Activated naive CD4-positive, alpha-beta T cell treated with anti-CD3 and anti-CD28 coated beads for 36 hours (primary cell): ENCODE results near the gene TH. TPM values are rescaled to one million over a fixed set of nuclear protein-coding genes. Genes with fewer than 3 reads are reported as not detected.

Source experiments
- CTCF ChIA-PET: fragments of 350-600 bp; sonication (Branson Sonifier 250); formaldehyde crosslinking; loops from one replicate; lab custom pipeline; 2021; ENCODE audit warnings: antibody characterized with exemption; lab: Charles Lee
- DNase-seq: peaks from one replicate; pipeline ENCODE4 v3.0.0-alpha.2; 2020
- H3K27ac Mint-ChIP-seq: one replicate; pipeline ENCODE4 v1.8.0; 2021; ENCODE audit warnings: mild to moderate bottlenecking, mixed read lengths
- H3K27me3 Mint-ChIP-seq: one replicate; pipeline ENCODE4 v1.8.0; 2021; ENCODE audit warnings: low read depth, mixed read lengths
- H3K36me3 Mint-ChIP-seq: one replicate; pipeline ENCODE4 v1.8.0; 2021; ENCODE audit warnings: low read depth, mixed read lengths
- H3K4me1 Mint-ChIP-seq: one replicate; pipeline ENCODE4 v1.8.0; 2021; ENCODE audit warnings: low read depth, mixed read lengths
- H3K4me3 Mint-ChIP-seq: one replicate; pipeline ENCODE4 v1.8.0; 2021; ENCODE audit warnings: mild to moderate bottlenecking, moderate library complexity, mixed read lengths
- H3K9me3 Mint-ChIP-seq: one replicate; pipeline ENCODE4 v1.8.0; 2021; ENCODE audit warnings: mixed read lengths
- intact Hi-C: fragments of 100-400 bp; cut with micrococcal nuclease; formaldehyde crosslinking; loops from one replicate; pipeline ENCODE4 v1.15.1; 2023
- microRNA-seq: library from miRNA; unstranded; fragments of <30 nt; microRNA quantifications from one replicate; pipeline ENCODE4 v1.2.0, GENCODE V29; 2022; ENCODE audit warnings: borderline microRNAs expressed, borderline replicate concordance
- total RNA-seq, 2 experiments: library from RNA; stranded (reverse); gene quantifications; one replicate each; pipeline ENCODE4 v1.2.3, GENCODE V29; 2021

Gene TH
- total RNA-seq, 2 experiments from 2014 or later, result not detected

DNA sequence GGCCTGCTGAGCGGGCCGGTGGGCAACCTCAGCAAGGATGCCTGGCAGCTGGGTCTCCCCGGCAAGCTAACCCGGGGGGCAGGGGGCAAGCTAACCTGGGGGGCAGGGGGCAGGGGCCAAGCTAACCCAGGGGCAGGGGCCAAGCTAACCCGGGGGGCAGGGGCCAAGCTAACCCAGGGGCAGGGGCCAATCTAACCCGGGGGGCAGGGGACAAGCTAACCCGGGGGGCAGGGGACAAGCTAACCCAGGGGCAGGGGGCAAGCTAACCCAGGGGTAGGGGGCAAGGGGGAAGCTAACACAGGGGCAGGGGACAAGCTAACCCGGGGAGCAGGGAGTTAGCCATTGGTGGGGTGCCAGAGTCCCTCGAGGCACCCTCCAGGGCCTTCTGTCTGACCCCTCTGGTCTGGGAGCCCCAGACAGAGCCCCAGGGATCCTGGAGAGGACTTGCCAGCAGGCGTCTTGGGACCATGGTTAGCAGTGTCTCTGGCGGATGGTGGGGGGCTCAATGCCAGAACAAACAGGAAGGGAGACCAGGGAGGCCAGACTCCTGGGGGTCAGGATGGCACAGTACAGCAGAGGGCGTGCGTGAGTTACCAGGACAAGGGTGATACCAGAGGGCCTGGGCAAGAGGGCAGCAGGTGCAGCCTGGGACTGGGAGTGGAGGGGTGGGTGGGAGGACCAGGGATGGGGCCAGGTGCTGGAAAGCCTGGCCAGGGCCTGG, 48.5 kb downstream of the TH start:
- no peaks in the 10 kb centered on the region for H3K36me3 Mint-ChIP-seq
- H3K4me3 Mint-ChIP-seq, result no peak overlapping the region
- H3K27me3 Mint-ChIP-seq, result peaks cover 3% of the 10 kb centered on the region
- intact Hi-C loops, result no loop called here
- DNase-seq, result no peak
- CTCF ChIA-PET, result interaction anchor here (1.9 kb wide), 1 partner anchor 29 kb away, joined by 9 read pairs; no protein-coding TSS in a partner anchor
- no peaks in the 10 kb centered on the region for H3K4me1 Mint-ChIP-seq
- H3K9me3 Mint-ChIP-seq, result no peaks in the 10 kb centered on the region
- H3K27ac Mint-ChIP-seq, result no peak overlapping the region

DNA sequence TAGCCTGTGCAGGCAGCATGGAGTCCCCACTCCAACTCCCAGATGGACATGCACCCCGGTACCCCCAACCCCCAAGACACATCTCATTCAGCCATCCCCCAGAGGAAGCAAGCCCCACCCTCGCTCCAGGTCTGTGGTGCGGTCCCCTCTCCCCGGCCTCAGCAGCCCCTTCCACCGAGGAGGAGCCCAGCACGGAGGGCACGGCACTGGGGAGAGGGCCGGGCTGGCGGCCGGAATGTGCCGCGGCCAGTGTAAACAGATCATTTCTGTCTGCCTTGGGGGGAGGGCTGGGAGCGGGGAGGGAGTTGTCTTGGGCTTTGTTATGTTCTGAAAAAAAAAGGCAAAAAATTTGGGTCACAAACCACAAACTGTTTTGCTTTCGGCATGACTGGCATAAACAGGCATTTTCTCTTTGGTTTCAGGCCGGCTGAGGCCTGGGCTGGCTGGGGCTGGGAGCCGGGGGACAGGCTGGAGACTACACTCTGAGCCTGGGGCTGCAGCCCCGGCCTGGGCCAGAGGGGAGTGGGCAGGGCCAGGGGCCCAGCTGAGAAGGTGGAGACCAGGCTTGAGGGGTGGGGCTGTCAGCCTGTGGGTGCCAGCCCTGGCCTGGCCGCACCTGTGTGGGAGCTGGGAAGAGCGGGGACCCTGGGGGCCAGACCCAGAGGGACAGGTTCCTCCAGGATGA, 49.3 kb downstream of the TH start:
- no peaks in the 10 kb centered on the region for H3K4me1 Mint-ChIP-seq
- CTCF ChIA-PET, result interaction anchor here (1.9 kb wide), 1 partner anchor 29 kb away, joined by 9 read pairs; no protein-coding TSS in a partner anchor
- no peaks in the 10 kb centered on the region for H3K36me3 Mint-ChIP-seq
- intact Hi-C loops, result no loop called here
- H3K27me3 Mint-ChIP-seq, result peaks cover 3% of the 10 kb centered on the region
- no peaks in the 10 kb centered on the region for H3K9me3 Mint-ChIP-seq
- H3K27ac Mint-ChIP-seq, result no peak overlapping the region
- DNase-seq, result no peak
- no peak overlapping the region for H3K4me3 Mint-ChIP-seq

DNA sequence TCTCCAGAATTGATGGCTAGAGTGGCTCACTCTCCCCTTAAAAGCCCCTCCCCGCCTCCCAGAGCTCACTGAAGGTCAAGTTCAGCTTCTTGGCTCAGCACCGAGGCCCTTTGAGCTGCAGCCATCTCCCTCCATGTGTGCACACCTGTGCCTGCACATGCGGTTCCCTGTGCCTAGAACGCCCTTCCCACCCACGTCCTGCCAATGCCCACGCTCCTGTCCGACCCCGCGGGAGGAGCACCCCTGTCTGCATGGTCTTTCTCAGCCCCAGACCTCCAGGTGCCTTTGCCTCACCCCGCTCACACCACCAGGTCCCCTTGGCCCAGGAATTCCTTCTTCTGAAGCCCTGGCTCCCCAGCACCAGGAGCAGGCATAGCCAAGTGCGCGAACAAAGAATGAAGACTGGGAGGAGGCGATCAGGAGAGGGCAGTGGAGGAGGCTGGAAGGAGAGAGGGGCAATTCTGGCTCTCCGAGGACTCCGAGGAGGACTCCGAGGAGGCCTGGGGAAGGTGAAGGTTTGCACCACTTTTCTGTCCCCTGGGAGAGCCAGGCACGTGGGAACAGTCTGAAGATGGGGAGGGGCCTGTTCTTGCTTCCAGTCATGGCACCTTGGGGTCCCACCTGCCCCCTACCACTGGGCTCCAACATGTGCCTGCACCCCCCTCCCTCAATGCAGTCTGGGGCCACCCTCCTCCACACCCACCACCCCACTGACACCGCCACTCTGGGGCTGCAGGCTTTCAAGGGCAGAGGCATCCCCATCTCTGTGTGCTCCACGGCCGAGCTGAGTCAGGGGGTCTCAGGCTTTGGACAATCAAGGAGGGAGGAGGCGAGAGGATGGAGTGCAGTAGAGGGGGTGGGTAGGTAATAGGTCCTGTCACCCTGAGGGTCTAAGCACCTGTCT, 50.1 kb downstream of the TH start:
- CTCF ChIA-PET, result interaction anchor here (1.4 to 1.9 kb wide), 3 partner anchors 29 to 30 kb away, joined by 3 to 9 read pairs (median 6); no protein-coding TSS in a partner anchor
- Mint-ChIP-seq H3K27me3 (peaks cover 3% of the 10 kb centered on the region), H3K4me1 (no peaks in the 10 kb centered on the region), H3K36me3 (no peaks in the 10 kb centered on the region), H3K4me3 (no peak overlapping the region), H3K27ac (no peak overlapping the region), H3K9me3 (peaks cover 1% of the 10 kb centered on the region)
- no peak for DNase-seq
- intact Hi-C loops, result no loop called here

DNA sequence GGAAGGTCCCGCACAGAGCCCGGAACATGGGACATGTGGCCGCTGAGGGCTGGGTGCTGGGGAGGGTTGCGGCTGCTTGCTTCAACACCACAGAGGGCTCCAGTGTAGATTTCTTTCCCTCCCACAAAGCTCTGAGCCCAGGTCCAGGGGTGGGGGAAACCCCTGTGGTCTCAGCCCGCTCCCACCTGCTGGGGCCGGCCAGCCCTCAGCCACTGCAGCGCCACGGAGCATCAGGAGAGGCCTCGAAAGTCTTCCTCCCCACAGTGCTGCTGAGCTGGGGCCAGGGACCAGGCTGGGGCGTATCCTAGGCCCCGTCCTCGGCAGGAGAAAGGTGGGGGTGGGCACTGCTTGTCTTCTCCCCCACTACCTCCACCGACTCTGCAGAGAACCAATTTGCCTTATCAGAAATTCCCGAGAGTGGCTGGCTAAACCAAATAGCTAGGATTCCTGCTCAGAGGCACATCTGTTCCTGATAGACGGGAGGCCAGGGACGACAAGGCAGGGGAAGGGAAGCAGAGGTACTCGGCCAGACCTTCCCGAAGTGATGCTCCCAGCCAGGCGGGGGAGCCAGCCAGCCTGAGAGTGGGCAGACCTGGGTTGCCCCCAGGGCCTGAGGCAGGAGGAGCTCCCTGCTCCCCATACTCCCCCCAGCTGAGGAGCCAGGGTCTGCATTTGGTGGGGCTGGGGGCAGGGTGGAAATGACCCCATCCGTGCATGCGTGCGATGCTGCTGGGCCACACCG, 51.1 kb downstream of the TH start:
- intact Hi-C loops, result no loop called here
- Mint-ChIP-seq H3K4me1 (no peaks in the 10 kb centered on the region), H3K27ac (no peak overlapping the region), H3K4me3 (no peak overlapping the region), H3K9me3 (peaks cover 4% of the 10 kb centered on the region), H3K36me3 (no peaks in the 10 kb centered on the region), H3K27me3 (peaks cover 3% of the 10 kb centered on the region)
- DNase-seq, result no peak
- CTCF ChIA-PET, result interaction anchor here (1.4 to 1.6 kb wide), 2 partner anchors 30 to 31 kb away, joined by 3 to 6 read pairs; no protein-coding TSS in a partner anchor

DNA sequence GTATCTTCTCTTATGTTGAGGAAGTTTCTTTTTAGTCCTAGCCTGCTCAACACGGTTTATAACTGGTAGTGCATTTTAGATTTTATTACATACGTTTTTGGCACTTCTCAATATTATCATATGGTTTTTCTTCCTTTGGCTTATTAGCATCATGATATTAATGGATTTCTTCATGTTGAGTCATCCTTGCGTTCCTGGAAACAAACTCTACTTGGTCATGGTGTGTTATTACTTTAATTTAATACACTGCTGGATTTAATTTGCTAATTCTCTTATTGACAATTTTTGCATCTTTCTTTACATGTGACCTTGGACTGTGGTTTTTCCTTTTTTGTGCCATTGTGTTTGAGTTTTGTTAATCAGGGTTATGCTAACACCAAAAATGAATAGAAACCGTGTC, 52.9 kb downstream of the TH start:
- no peaks in the 10 kb centered on the region for H3K4me1 Mint-ChIP-seq
- intact Hi-C loops, result no loop called here
- H3K27me3 Mint-ChIP-seq, result peaks cover 3% of the 10 kb centered on the region
- no peaks in the 10 kb centered on the region for H3K36me3 Mint-ChIP-seq
- CTCF ChIA-PET, result no interaction called here
- no peak overlapping the region for H3K27ac Mint-ChIP-seq
- DNase-seq, result no peak
- peaks cover 4% of the 10 kb centered on the region for H3K9me3 Mint-ChIP-seq
- H3K4me3 Mint-ChIP-seq, result no peak overlapping the region

DNA sequence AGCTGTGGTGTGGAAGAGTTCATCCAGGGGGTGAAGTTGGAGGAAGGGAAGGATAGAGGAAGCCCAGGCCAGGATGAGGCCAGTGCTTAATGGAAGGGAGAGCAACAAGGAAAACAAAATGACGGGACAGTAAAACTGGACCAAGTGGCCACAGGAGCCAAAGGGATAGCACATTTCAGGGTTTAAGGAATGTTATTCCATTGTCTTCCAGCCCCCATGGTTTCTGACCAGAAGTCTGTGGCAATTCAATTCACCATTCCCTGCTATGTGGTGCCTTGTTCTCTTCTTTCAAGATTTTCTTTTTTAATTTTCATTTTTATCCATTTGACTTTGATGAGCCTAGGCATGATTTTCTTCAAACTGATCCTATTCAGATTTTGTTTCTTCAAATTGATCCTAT, 54.9 kb downstream of the TH start:
- intact Hi-C loops, result no loop called here
- Mint-ChIP-seq H3K4me1 (no peaks in the 10 kb centered on the region), H3K27me3 (peaks cover 3% of the 10 kb centered on the region), H3K9me3 (peaks cover 4% of the 10 kb centered on the region), H3K36me3 (no peaks in the 10 kb centered on the region), H3K27ac (no peak overlapping the region), H3K4me3 (no peak overlapping the region)
- DNase-seq, result no peak
- CTCF ChIA-PET, result interaction anchor here (1.1 kb wide), 1 partner anchor 34 kb away, joined by 3 read pairs; no protein-coding TSS in a partner anchor

DNA sequence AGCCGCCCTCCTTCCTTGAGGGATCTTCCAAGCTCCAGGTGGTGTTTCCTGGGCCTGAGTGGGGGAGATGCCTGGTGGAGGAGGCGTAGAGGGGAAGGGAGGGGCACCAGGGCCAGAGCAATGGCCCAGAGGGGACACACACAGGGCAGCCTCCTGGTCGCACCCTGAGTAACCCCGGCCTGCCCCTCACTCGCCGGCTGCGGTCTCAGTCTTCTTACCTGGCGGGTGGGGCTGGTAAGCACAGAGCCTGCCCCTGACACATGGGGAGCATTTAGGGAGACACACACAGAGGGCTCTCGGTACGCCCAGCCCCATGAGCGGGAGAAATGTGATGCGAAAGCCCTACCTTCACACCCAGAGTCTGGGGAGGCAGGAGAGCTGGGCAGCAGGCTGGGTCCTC, 56.3 kb downstream of the TH start:
- no peak overlapping the region for H3K27ac Mint-ChIP-seq
- intact Hi-C loops, result no loop called here
- no peak overlapping the region for H3K4me3 Mint-ChIP-seq
- CTCF ChIA-PET, result no interaction called here
- no peaks in the 10 kb centered on the region for H3K36me3 Mint-ChIP-seq
- no peaks in the 10 kb centered on the region for H3K27me3 Mint-ChIP-seq
- H3K4me1 Mint-ChIP-seq, result no peaks in the 10 kb centered on the region
- peaks cover 4% of the 10 kb centered on the region for H3K9me3 Mint-ChIP-seq
- DNase-seq, result no peak

DNA sequence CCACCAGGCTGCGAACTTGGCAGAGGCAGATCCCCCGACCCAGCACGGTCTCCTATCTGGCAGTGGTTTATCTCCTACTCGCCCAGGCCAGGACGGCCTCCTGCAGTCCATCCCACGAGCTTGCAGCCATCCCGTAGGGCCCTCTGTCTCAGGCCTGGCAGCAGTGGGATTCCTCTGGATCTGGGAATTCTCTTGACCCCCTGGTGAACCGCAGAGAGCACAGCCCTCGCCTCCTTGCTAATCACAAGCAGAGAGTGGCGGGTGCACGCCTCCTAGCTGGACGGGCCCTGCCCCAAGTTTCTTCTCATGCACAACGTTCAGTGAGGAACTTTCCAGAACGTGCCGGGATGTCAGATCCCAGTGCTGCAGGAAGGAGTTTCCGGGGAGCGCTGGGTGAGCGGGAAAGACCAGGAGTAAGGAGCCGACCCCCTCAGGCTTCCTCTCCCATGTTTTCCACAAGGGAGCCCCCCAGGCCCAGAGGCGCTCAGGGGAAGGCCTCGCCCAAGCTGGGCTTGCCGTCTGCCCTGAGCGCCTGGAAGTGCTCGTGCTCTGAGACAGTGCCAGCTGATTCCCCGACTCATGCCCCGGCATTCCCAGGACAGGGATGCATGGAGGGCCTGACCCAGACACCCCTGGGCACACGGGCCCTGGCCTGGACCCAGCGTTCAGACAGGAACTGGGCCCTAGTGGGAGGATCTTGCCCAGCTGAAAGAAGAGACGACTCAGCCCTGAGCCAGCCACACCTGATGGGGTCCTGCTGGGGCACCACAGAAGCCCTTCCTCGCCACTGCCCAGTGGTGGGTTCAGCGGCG, 57.0 kb downstream of the TH start:
- Mint-ChIP-seq H3K9me3 (peaks cover 4% of the 10 kb centered on the region), H3K4me3 (no peak overlapping the region), H3K36me3 (no peaks in the 10 kb centered on the region), H3K27ac (no peak overlapping the region), H3K4me1 (no peaks in the 10 kb centered on the region), H3K27me3 (peaks cover 4% of the 10 kb centered on the region)
- CTCF ChIA-PET, result no interaction called here
- intact Hi-C loops, result no loop called here
- DNase-seq, result no peak

Small RNAs within 50 kb of the gene (microRNA-seq; reads per million reads assigned to microRNA genes)
- gene MIR4686, result not detected
- gene MIR483, result not detected

Other genes starting within 250 kb of the TH start
- gene MRPL23, start 224.5 kb downstream of the TH start, total RNA-seq, result 100 to 1,000 TPM; 125 to 127 TPM
- gene H19, start 174.0 kb downstream of the TH start, total RNA-seq, result not detected
- gene IGF2, start 32.4 kb downstream of the TH start, total RNA-seq, result under 1 TPM; 0.21 to 0.37 TPM
- not detected for gene INS, start 10.6 kb downstream of the TH start, total RNA-seq
- gene ASCL2, start 98.8 kb upstream of the TH start, total RNA-seq, result not detected
- gene C11orf21, start 130.1 kb upstream of the TH start, total RNA-seq, result 1 to 10 TPM; 6.1 to 6.6 TPM
- 1 to 10 TPM; 5.0 to 5.3 TPM for gene TSPAN32, start 130.2 kb upstream of the TH start, total RNA-seq
- gene CD81, start 205.5 kb upstream of the TH start, total RNA-seq, result 100 to 1,000 TPM; 127 to 128 TPM
- 10 to 100 TPM; 41.9 to 42.0 TPM for gene TSSC4, start 228.9 kb upstream of the TH start, total RNA-seq